Parathyroid adenoma (tissue), 2 donors: ENCODE measurements around the gene COL18A1.

ENCODE experiments used
- H2AFZ ChIP-seq: fragments of 300-600 bp; sonication (generic); one replicate; pipeline ENCODE4 v1.7.0; 2017; ENCODE audit warnings: antibody characterized with exemption, mild to moderate bottlenecking
- H3K27ac ChIP-seq: fragments of 300-600 bp; sonication (generic); one replicate; pipeline ENCODE4 v1.7.0; 2017
- H3K27me3 ChIP-seq: fragments of 300-600 bp; sonication (generic); one replicate; pipeline ENCODE4 v1.7.0; 2017; ENCODE audit warnings: low read length; ENCODE audit not compliant: control insufficient read depth, insufficient read depth
- H3K36me3 ChIP-seq: fragments of 300-600 bp; sonication (generic); one replicate; pipeline ENCODE4 v1.7.0; 2017; ENCODE audit warnings: low read length; ENCODE audit not compliant: control insufficient read depth, insufficient read depth
- H3K4me1 ChIP-seq: fragments of 300-600 bp; sonication (generic); one replicate; pipeline ENCODE4 v1.7.0; 2017; ENCODE audit warnings: control low read depth
- H3K4me2 ChIP-seq: fragments of 300-600 bp; sonication (generic); one replicate; pipeline ENCODE4 v1.7.0; 2017; ENCODE audit warnings: low read length
- H3K4me3 ChIP-seq: fragments of 300-600 bp; sonication (generic); one replicate; pipeline ENCODE4 v1.7.0; 2017; ENCODE audit warnings: low read depth, low read length
- H3K79me2 ChIP-seq: fragments of 300-600 bp; sonication (generic); one replicate; pipeline ENCODE4 v1.7.0; 2017; ENCODE audit warnings: control low read depth
- H3K9ac ChIP-seq: fragments of 300-600 bp; sonication (generic); one replicate; pipeline ENCODE4 v1.7.0; 2017; ENCODE audit warnings: mild to moderate bottlenecking
- H3K9me3 ChIP-seq: fragments of 300-600 bp; sonication (generic); one replicate; pipeline ENCODE4 v1.7.0; 2017; ENCODE audit warnings: low read length; ENCODE audit not compliant: control insufficient read depth
- TF ChIP-seq, protein P1 (sequence below): fragments of 300-600 bp; sonication (generic); IDR thresholded peaks from one replicate; pipeline ENCODE4 v1.7.0; 2017; ENCODE audit warnings: antibody characterized with exemption, mild to moderate bottlenecking
- donor health status: primary hyperparathyroidism.

The COL18A1 gene

DNA sequence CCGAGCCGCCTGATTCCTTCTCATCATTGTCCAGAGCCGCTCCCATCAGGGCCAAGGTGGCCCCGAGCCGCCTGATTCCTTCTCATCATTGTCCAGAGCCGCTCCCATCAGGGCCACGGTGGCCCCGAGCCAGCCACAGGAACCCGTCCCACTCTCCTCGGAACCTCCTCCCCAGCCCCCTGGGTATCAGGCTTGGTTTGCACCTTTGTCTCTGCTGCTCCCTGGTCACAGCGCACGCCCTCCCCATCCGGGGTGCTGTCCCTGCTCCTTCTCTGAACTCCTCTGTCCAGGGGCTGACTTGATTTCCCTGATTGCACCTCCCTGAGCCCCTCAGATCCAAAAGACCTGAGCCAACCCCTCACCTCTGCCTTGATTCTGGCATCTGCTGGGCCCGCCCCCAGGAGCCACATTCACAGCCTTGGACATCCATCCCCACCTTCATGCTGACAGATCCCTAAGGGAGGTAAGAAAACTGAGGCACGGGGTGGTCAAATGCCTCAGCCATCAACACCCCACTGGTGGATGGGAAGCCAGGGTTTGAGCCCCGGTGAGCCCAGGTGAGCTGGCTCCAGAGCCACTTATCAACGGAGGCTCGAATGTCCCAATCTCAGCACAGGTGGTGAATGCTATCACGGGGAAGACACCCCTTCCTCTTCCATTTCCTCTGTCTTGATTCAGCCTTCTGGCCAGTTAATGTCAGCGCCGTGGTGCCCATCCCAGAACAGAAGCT lies 25.6 kb upstream of the COL18A1 start:
- Histone ChIP-seq H3K4me3 (no peak overlapping the region), H3K36me3 (no peaks in the 10 kb centered on the region), H3K4me2 (no peak overlapping the region), H3K27ac (no peak overlapping the region), H3K4me1 (no peaks in the 10 kb centered on the region), H3K9me3 (no peaks in the 10 kb centered on the region), H3K27me3 (no peaks in the 10 kb centered on the region), H3K79me2 (no peaks in the 10 kb centered on the region), H3K9ac (no peak overlapping the region), H2AFZ (no peak overlapping the region)
- TF ChIP-seq, protein P1, sequence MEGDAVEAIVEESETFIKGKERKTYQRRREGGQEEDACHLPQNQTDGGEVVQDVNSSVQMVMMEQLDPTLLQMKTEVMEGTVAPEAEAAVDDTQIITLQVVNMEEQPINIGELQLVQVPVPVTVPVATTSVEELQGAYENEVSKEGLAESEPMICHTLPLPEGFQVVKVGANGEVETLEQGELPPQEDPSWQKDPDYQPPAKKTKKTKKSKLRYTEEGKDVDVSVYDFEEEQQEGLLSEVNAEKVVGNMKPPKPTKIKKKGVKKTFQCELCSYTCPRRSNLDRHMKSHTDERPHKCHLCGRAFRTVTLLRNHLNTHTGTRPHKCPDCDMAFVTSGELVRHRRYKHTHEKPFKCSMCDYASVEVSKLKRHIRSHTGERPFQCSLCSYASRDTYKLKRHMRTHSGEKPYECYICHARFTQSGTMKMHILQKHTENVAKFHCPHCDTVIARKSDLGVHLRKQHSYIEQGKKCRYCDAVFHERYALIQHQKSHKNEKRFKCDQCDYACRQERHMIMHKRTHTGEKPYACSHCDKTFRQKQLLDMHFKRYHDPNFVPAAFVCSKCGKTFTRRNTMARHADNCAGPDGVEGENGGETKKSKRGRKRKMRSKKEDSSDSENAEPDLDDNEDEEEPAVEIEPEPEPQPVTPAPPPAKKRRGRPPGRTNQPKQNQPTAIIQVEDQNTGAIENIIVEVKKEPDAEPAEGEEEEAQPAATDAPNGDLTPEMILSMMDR, result no peak

- no peaks in the 10 kb centered on the region for H3K79me2 ChIP-seq
- H3K9me3 ChIP-seq, result no peaks in the 10 kb centered on the region
- no peak overlapping the region for H3K4me2 ChIP-seq
- no peak overlapping the region for H3K4me3 ChIP-seq
- no peaks in the 10 kb centered on the region for H3K27me3 ChIP-seq
- no peaks in the 10 kb centered on the region for H3K4me1 ChIP-seq
- TF ChIP-seq, protein P1, result no peak
- H2AFZ ChIP-seq, result no peak overlapping the region
- H3K36me3 ChIP-seq, result no peaks in the 10 kb centered on the region
- no peak overlapping the region for H3K27ac ChIP-seq
- no peak overlapping the region for H3K9ac ChIP-seq
Observed at GRCh38 chr21:45379901-45380330, 25.0 kb upstream of the COL18A1 start.

GRCh38 chr21:45380566-45380965 lies 24.4 kb upstream of the COL18A1 start:
- H2AFZ ChIP-seq, result no peak overlapping the region
- H3K9ac ChIP-seq, result no peak overlapping the region
- no peaks in the 10 kb centered on the region for H3K4me1 ChIP-seq
- no peak overlapping the region for H3K27ac ChIP-seq
- no peak overlapping the region for H3K4me2 ChIP-seq
- H3K36me3 ChIP-seq, result no peaks in the 10 kb centered on the region
- H3K4me3 ChIP-seq, result no peak overlapping the region
- H3K27me3 ChIP-seq, result no peaks in the 10 kb centered on the region
- no peaks in the 10 kb centered on the region for H3K9me3 ChIP-seq
- TF ChIP-seq, protein P1, result no peak
- no peaks in the 10 kb centered on the region for H3K79me2 ChIP-seq

DNA sequence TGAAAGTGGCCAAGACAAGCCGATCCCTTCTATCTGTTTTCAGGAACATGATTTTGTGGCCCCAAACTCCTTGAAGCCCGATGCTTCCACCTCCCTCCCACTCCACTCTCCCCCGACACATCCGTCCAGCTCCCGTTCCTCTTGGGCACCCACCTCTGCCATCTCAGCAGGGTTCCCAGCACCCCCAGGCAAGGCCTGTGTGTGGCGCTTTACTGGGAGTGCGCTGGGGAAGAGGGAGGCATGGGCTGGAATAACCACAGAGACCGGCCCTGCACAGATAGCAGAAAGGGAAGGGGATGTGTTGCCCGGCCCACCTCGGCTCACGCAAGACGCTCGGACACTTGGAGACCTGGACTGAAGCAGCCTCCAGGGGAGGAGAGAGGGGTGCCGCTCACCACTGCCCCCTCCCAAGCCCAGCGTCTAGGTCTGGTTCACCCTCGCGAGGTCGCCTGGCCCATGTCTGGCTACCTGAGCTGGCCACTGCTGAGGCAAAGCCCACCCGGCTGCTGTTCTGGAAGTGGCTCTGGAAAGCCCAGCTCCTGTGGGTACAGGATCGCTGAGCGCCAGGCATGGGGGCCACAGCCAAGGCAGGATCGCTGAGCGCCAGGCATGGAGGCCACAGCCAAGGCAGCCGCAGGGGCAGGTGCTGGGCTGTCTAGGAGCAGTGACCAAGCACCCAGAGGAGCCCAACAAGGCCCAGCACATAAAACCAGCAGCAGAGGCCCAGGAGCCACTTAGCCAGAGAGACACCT lies 23.8 kb upstream of the COL18A1 start:
- TF ChIP-seq, protein P1, result no peak
- Histone ChIP-seq H3K4me2 (no peak overlapping the region), H3K36me3 (no peaks in the 10 kb centered on the region), H3K9ac (no peak overlapping the region), H2AFZ (no peak overlapping the region), H3K27me3 (no peaks in the 10 kb centered on the region), H3K27ac (no peak overlapping the region), H3K9me3 (no peaks in the 10 kb centered on the region), H3K4me1 (no peaks in the 10 kb centered on the region), H3K79me2 (no peaks in the 10 kb centered on the region), H3K4me3 (no peak overlapping the region)
